Measurements from ENCODE around the gene NUPR2. TPM values are rescaled to one million over a fixed set of nuclear protein-coding genes. Genes with fewer than 3 reads are reported as not detected.

Gene NUPR2
- total and polyA plus RNA-seq, 9 of the 15 experiments (the other 6 are each of a cell fraction or from before 2014, with no cell fraction given): not detected

GRCh38 chr7:56074371-56074791, 41.8 kb downstream of the NUPR2 start (continued):
- TF ChIP-seq, protein P1, sequence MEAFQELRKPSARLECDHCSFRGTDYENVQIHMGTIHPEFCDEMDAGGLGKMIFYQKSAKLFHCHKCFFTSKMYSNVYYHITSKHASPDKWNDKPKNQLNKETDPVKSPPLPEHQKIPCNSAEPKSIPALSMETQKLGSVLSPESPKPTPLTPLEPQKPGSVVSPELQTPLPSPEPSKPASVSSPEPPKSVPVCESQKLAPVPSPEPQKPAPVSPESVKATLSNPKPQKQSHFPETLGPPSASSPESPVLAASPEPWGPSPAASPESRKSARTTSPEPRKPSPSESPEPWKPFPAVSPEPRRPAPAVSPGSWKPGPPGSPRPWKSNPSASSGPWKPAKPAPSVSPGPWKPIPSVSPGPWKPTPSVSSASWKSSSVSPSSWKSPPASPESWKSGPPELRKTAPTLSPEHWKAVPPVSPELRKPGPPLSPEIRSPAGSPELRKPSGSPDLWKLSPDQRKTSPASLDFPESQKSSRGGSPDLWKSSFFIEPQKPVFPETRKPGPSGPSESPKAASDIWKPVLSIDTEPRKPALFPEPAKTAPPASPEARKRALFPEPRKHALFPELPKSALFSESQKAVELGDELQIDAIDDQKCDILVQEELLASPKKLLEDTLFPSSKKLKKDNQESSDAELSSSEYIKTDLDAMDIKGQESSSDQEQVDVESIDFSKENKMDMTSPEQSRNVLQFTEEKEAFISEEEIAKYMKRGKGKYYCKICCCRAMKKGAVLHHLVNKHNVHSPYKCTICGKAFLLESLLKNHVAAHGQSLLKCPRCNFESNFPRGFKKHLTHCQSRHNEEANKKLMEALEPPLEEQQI (IDR thresholded peaks at IDR 0.05): 0 out of 2 replicates have a peak, but pooled peaks have one; percentile 23
- TF ChIP-seq KDM4B (IDR thresholded peaks at IDR 0.05; ENCODE audit: borderline replicate concordance in 2 of 2, low read depth in 1 of 2) (0 out of 4 replicates have a peak, but pooled peaks of 1 of the 2 experiments have one; percentile 41), CREM (IDR thresholded peaks at IDR 0.05; ENCODE audit: low read depth) (no peak), TRIM25 (IDR thresholded peaks at IDR 0.05; ENCODE audit: borderline replicate concordance) (peak; percentile 99), ETV6 (IDR thresholded peaks at IDR 0.05; ENCODE audit: borderline replicate concordance in 1 of 2, low read depth in 2 of 2, low read length in 1 of 2) (peak in 1 of 2 experiments; percentile 35; a peak in 1 of 4 replicates), ETV6 (CRISPR knock-in tag; IDR thresholded peaks at IDR 0.05; ENCODE audit: borderline replicate concordance) (no peak), ATF7 (IDR thresholded peaks at IDR 0.05) (0 out of 2 replicates have a peak, but pooled peaks have one; percentile 10), POLR2G (IDR thresholded peaks at IDR 0.05; ENCODE audit: low read depth, low read length) (0 out of 2 replicates have a peak, but pooled peaks have one; percentile 34), CC2D1A (IDR thresholded peaks at IDR 0.05) (peak; percentile 87; the same call in 1 of the 2 replicates), POLR2A (conservative IDR thresholded peaks at IDR 0.05) (0 out of 2 replicates have a peak, but pooled peaks have one; percentile 29), NFE2 (IDR thresholded peaks at IDR 0.05; ENCODE audit: low read depth) (0 out of 2 replicates have a peak, but pooled peaks have one; percentile 12)
- TF ChIP-seq, protein P2, sequence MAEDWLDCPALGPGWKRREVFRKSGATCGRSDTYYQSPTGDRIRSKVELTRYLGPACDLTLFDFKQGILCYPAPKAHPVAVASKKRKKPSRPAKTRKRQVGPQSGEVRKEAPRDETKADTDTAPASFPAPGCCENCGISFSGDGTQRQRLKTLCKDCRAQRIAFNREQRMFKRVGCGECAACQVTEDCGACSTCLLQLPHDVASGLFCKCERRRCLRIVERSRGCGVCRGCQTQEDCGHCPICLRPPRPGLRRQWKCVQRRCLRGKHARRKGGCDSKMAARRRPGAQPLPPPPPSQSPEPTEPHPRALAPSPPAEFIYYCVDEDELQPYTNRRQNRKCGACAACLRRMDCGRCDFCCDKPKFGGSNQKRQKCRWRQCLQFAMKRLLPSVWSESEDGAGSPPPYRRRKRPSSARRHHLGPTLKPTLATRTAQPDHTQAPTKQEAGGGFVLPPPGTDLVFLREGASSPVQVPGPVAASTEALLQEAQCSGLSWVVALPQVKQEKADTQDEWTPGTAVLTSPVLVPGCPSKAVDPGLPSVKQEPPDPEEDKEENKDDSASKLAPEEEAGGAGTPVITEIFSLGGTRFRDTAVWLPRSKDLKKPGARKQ (CRISPR knock-in tag; IDR thresholded peaks at IDR 0.05): 0 out of 2 replicates have a peak, but pooled peaks have one; percentile 48
- TF ChIP-seq, protein P3, sequence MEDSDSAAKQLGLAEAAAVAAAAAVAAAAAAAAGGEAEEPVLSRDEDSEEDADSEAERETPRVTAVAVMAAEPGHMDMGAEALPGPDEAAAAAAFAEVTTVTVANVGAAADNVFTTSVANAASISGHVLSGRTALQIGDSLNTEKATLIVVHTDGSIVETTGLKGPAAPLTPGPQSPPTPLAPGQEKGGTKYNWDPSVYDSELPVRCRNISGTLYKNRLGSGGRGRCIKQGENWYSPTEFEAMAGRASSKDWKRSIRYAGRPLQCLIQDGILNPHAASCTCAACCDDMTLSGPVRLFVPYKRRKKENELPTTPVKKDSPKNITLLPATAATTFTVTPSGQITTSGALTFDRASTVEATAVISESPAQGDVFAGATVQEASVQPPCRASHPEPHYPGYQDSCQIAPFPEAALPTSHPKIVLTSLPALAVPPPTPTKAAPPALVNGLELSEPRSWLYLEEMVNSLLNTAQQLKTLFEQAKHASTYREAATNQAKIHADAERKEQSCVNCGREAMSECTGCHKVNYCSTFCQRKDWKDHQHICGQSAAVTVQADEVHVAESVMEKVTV (CRISPR knock-in tag; IDR thresholded peaks at IDR 0.05): peak; percentile 77
- TF ChIP-seq, protein P4, sequence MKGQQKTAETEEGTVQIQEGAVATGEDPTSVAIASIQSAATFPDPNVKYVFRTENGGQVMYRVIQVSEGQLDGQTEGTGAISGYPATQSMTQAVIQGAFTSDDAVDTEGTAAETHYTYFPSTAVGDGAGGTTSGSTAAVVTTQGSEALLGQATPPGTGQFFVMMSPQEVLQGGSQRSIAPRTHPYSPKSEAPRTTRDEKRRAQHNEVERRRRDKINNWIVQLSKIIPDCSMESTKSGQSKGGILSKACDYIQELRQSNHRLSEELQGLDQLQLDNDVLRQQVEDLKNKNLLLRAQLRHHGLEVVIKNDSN (CRISPR knock-in tag; IDR thresholded peaks at IDR 0.05): 0 out of 2 replicates have a peak, but pooled peaks have one; percentile 7
- TF ChIP-seq, protein P5, sequence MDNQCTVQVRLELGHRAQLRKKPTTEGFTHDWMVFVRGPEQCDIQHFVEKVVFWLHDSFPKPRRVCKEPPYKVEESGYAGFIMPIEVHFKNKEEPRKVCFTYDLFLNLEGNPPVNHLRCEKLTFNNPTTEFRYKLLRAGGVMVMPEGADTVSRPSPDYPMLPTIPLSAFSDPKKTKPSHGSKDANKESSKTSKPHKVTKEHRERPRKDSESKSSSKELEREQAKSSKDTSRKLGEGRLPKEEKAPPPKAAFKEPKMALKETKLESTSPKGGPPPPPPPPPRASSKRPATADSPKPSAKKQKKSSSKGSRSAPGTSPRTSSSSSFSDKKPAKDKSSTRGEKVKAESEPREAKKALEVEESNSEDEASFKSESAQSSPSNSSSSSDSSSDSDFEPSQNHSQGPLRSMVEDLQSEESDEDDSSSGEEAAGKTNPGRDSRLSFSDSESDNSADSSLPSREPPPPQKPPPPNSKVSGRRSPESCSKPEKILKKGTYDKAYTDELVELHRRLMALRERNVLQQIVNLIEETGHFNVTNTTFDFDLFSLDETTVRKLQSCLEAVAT (IDR thresholded peaks at IDR 0.05): peak in 1 of 2 experiments; percentile 75; a peak in 1 of 4 replicates
